Esophagus (tissue), 2 donors: ENCODE data around the gene KLK2. TPM values are rescaled to one million over a fixed set of nuclear protein-coding genes. Genes with fewer than 3 reads are reported as not detected.

Experiments used
- H3K27ac ChIP-seq, 2 donors: one replicate each; pipeline ENCODE4 v1.5.1; 2013; ENCODE audit warnings: low read depth in 2 of 2, mild to moderate bottlenecking in 2 of 2, inconsistent platforms in 1 of 2, low read length in 1 of 2, moderate library complexity in 1 of 2
- H3K27me3 ChIP-seq, 2 donors: one replicate each; pipeline ENCODE4 v1.6.1; 2013; ENCODE audit warnings: low read length in 2 of 2, control low read depth in 1 of 2, mild to moderate bottlenecking in 1 of 2; ENCODE audit not compliant: insufficient read depth in 2 of 2, control insufficient read depth in 1 of 2
- H3K36me3 ChIP-seq, 2 donors: one replicate each; pipeline ENCODE4 v1.6.1; 2013; ENCODE audit warnings: low read length in 1 of 2; ENCODE audit not compliant: control insufficient read depth in 2 of 2, insufficient read depth in 2 of 2
- H3K4me1 ChIP-seq, 2 donors: one replicate each; pipeline ENCODE4 v1.6.1; 2013; ENCODE audit warnings: low read length in 1 of 2; ENCODE audit not compliant: control insufficient read depth in 2 of 2, insufficient read depth in 2 of 2
- H3K4me3 ChIP-seq, 2 donors: one replicate each; pipeline ENCODE4 v1.5.1; 2013; ENCODE audit warnings: low read length in 2 of 2, mild to moderate bottlenecking in 2 of 2, low read depth in 1 of 2, moderate library complexity in 1 of 2
- H3K9me3 ChIP-seq, 2 donors: one replicate each; pipeline ENCODE4 v1.6.1; 2013; ENCODE audit warnings: mild to moderate bottlenecking in 2 of 2, low read depth in 1 of 2, low read length in 1 of 2, moderate library complexity in 1 of 2; ENCODE audit not compliant: control insufficient read depth in 2 of 2, insufficient read depth in 1 of 2
- WGBS, 2 donors: extraction: QIAGEN DNeasy Blood & Tissue Kit; methylation state at CpG; one replicate each; pipeline ENCODE4 v1.1.7; 2013; 5-methylcytosine and 5-hydroxymethylcytosine counted together
- polyA plus RNA-seq, 2 donors: library from polyadenylated mRNA; stranded (reverse); fragments of 200-250 nt; gene quantifications; one replicate each; pipeline ENCODE4 v1.2.3, GENCODE V29; 2013
- donor health status: healthy with polysubstance abuse.
- donor health status: Bipolar disorder and iron deficiency.

KLK2 gene
- polyA plus RNA-seq, 2 donors = not detected

DNA sequence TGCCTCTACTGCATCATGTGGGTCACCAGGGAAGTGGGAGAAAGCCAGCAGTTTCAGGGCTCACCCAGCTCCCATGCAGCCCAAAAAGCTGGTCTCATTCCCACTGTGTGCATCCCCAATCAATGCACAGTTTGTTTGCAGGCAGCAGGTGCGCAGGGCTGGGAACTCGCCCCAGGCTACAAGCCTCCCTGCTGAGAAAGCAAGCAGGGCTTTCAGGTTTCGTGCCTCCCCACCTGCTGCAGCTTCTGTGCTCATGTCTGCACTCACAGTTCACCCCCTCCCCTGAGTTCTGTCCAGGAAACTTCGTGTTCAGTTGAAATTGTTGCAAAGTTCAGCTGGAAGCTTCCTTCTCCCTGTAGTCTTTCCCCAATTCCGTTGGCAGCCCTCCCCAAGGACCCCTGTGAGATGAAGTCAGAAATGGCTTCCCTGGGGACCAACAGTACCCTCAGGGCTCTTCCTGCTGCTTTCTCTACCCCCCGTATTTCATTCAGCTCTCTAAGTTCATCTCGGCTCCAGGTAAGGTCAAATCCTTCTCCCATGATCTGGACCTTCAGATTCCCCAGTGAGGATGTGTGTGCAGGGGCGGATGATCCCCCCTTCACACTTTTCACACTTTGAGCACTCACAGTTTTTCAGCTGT is 28.8 kb upstream of the KLK2 start:
- 56 to 60% methylated on average over 8 of the region's 8 CpGs for WGBS, 2 donors
- Histone ChIP-seq H3K4me1 (no peaks in the 10 kb centered on the region), H3K27me3 (no peaks in the 10 kb centered on the region), H3K27ac (no peak overlapping the region), H3K36me3 (no peaks in the 10 kb centered on the region), H3K4me3 (no peak overlapping the region), H3K9me3 (peaks cover 4 to 7% of the 10 kb centered on the region in 2 donors)

- H3K9me3 ChIP-seq = no peaks in the 10 kb centered on the region
- 38 to 57% methylated on average over 3 of the region's 3 CpGs for WGBS, 2 donors
- H3K27ac ChIP-seq = no peak overlapping the region
- no peaks in the 10 kb centered on the region for H3K4me1 ChIP-seq
- no peaks in the 10 kb centered on the region for H3K36me3 ChIP-seq
- peaks cover 0 to 3% of the 10 kb centered on the region in 2 donors for H3K27me3 ChIP-seq
- no peak overlapping the region for H3K4me3 ChIP-seq
Measured at GRCh38 chr19:50850738-50851137, 22.5 kb upstream of the KLK2 start.

- Histone ChIP-seq H3K4me1 (no peaks in the 10 kb centered on the region), H3K27me3 (peaks cover 0 to 3% of the 10 kb centered on the region in 2 donors), H3K27ac (no peak overlapping the region), H3K4me3 (no peak overlapping the region), H3K9me3 (no peaks in the 10 kb centered on the region), H3K36me3 (no peaks in the 10 kb centered on the region)
- 74 to 81% methylated on average over 4 of the region's 4 CpGs for WGBS, 2 donors
Measured at GRCh38 chr19:50851620-50852019, 21.6 kb upstream of the KLK2 start.

GRCh38 chr19:50854636-50855410 is 18.4 kb upstream of the KLK2 start, which contains the start of gene KLK3:
KLK3 (plus strand) TSS chr19:50854915; CDS start chr19:50854956, 41 bp downstream.
- WGBS, 2 donors = 69 to 74% methylated on average over 9 of the region's 9 CpGs
- Histone ChIP-seq H3K4me1 (peaks cover 0 to 7% of the 10 kb centered on the region in 2 donors), H3K9me3 (no peaks in the 10 kb centered on the region), H3K27ac (no peak within 1 kb of the TSS), H3K36me3 (no peaks in the 10 kb centered on the region), H3K4me3 (no peak within 1 kb of the TSS), H3K27me3 (peaks cover 0 to 3% of the 10 kb centered on the region in 2 donors)

- Histone ChIP-seq H3K36me3 (no peaks in the 10 kb centered on the region), H3K4me3 (no peak overlapping the region), H3K27me3 (peaks cover 0 to under 1% of the 10 kb centered on the region in 2 donors), H3K9me3 (peaks cover 0 to 2% of the 10 kb centered on the region in 2 donors), H3K4me1 (peaks cover 0 to 7% of the 10 kb centered on the region in 2 donors), H3K27ac (no peak overlapping the region)
- WGBS, 2 donors = 67 to 74% methylated on average over 3 to 6 of the region's 6 CpGs
Measured at GRCh38 chr19:50857366-50857765, 15.9 kb upstream of the KLK2 start.

- Histone ChIP-seq H3K4me1 (peaks cover 0 to 7% of the 10 kb centered on the region in 2 donors), H3K27ac (no peak overlapping the region), H3K9me3 (peaks cover 0 to 2% of the 10 kb centered on the region in 2 donors), H3K36me3 (no peaks in the 10 kb centered on the region), H3K27me3 (no peaks in the 10 kb centered on the region), H3K4me3 (no peak overlapping the region)
- 12 to 13% methylated on average over 6 to 7 of the region's 7 CpGs for WGBS, 2 donors
Measured at GRCh38 chr19:50858886-50859285, 14.4 kb upstream of the KLK2 start.

DNA sequence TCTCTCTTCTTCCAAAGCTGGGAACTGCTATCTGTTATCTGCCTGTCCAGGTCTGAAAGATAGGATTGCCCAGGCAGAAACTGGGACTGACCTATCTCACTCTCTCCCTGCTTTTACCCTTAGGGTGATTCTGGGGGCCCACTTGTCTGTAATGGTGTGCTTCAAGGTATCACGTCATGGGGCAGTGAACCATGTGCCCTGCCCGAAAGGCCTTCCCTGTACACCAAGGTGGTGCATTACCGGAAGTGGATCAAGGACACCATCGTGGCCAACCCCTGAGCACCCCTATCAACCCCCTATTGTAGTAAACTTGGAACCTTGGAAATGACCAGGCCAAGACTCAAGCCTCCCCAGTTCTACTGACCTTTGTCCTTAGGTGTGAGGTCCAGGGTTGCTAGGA is 13.4 kb upstream of the KLK2 start:
- H3K36me3 ChIP-seq = no peaks in the 10 kb centered on the region
- no peaks in the 10 kb centered on the region for H3K27me3 ChIP-seq
- no peak overlapping the region for H3K4me3 ChIP-seq
- 87 to 90% methylated on average over 4 of the region's 4 CpGs for WGBS, 2 donors
- peaks cover 0 to 7% of the 10 kb centered on the region in 2 donors for H3K4me1 ChIP-seq
- no peak overlapping the region for H3K27ac ChIP-seq
- peaks cover 0 to 2% of the 10 kb centered on the region in 2 donors for H3K9me3 ChIP-seq

DNA sequence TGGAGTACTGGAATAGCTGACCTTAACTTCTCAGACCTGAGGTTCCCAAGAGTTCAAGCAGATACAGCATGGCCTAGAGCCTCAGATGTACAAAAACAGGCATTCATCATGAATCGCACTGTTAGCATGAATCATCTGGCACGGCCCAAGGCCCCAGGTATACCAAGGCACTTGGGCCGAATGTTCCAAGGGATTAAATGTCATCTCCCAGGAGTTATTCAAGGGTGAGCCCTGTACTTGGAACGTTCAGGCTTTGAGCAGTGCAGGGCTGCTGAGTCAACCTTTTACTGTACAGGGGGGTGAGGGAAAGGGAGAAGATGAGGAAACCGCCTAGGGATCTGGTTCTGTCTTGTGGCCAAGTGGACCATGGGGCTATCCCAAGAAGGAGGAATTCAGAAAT is 12.2 kb upstream of the KLK2 start:
- Histone ChIP-seq H3K27me3 (no peaks in the 10 kb centered on the region), H3K27ac (no peak overlapping the region), H3K36me3 (no peaks in the 10 kb centered on the region), H3K9me3 (peaks cover 0 to 2% of the 10 kb centered on the region in 2 donors), H3K4me3 (no peak overlapping the region), H3K4me1 (peaks cover 0 to 7% of the 10 kb centered on the region in 2 donors)
- WGBS, 2 donors = 46 to 68% methylated on average over 5 of the region's 5 CpGs

DNA sequence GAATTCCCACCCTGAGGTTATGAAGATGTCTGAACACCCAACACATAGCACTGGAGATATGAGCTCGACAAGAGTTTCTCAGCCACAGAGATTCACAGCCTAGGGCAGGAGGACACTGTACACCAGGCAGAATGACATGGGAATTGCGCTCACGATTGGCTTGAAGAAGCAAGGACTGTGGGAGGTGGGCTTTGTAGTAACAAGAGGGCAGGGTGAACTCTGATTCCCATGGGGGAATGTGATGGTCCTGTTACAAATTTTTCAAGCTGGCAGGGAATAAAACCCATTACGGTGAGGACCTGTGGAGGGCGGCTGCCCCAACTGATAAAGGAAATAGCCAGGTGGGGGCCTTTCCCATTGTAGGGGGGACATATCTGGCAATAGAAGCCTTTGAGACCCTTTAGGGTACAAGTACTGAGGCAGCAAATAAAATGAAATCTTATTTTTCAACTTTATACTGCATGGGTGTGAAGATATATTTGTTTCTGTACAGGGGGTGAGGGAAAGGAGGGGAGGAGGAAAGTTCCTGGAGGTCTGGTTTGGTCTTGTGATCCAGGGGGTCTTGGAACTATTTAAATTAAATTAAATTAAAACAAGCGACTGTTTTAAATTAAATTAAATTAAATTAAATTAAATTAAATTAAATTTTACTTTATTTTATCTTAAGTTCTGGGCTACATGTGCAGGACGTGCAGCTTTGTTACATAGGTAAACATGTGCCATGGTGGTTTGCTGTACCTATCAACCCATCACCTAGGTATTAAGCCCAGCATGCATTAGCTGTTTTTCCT is 11.5 kb upstream of the KLK2 start:
- Histone ChIP-seq H3K9me3 (peaks cover 0 to 2% of the 10 kb centered on the region in 2 donors), H3K27me3 (no peaks in the 10 kb centered on the region), H3K4me3 (no peak overlapping the region), H3K4me1 (peaks cover 0 to 7% of the 10 kb centered on the region in 2 donors), H3K27ac (no peak overlapping the region), H3K36me3 (no peaks in the 10 kb centered on the region)
- WGBS, 2 donors = 69 to 73% methylated on average over 7 of the region's 7 CpGs
